Measurements from ENCODE around the gene ANKRD40. TPM values are rescaled to one million over a fixed set of nuclear protein-coding genes. Genes with fewer than 3 reads are reported as not detected.
"Not testable (repeated sequence)": the region's sequence is repeated elsewhere in the genome, so short reads cannot be mapped to it uniquely, and the experiment has no call there.

The ANKRD40 gene, protein sequence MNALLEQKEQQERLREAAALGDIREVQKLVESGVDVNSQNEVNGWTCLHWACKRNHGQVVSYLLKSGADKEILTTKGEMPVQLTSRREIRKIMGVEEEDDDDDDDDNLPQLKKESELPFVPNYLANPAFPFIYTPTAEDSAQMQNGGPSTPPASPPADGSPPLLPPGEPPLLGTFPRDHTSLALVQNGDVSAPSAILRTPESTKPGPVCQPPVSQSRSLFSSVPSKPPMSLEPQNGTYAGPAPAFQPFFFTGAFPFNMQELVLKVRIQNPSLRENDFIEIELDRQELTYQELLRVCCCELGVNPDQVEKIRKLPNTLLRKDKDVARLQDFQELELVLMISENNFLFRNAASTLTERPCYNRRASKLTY
- total RNA-seq = 28.9 TPM

DNA sequence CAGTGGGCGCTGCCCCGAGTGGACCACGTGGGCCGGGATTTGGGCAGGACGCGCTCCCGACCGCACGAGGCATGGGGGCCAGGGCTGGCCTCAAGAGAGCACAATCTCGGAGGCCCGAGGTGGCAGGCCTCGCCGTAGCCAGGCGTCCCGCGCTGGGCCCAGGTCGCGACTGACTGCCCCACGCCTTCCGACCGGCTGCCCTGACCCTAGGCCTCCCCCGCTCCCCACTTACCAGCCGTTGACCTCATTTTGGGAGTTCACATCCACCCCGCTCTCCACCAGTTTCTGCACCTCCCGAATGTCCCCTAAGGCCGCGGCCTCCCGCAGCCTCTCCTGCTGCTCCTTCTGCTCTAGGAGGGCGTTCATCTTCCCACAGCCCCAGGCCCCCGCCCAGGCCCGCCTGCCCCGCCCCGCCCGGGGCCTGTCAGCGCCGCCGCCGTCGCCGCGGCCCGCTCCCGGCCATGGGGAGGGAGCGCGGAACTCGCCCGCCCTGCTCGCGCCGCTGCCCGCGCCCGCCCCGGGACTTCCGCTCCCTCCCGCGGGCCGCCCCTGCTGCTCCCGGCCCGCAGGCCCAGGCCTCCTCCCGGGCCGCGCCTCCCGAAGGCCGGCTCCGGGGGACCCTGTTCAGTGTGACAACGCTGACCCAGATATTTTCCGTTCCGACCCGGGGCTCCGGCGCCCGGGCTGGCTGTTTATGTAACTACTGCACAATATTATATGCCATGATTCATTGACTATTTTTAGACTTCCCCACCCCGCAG lies at the start of gene ANKRD40:
Gene ANKRD40 (minus strand): TSS at position 626 of the 761 bp plus-strand sequence. CDS start 260 bp downstream, at position 366.
- DNase-seq (ENCODE audit: low spot score in 2 of 2) (peak; percentile 82 to 89), FAIRE-seq (no peak)

DNA sequence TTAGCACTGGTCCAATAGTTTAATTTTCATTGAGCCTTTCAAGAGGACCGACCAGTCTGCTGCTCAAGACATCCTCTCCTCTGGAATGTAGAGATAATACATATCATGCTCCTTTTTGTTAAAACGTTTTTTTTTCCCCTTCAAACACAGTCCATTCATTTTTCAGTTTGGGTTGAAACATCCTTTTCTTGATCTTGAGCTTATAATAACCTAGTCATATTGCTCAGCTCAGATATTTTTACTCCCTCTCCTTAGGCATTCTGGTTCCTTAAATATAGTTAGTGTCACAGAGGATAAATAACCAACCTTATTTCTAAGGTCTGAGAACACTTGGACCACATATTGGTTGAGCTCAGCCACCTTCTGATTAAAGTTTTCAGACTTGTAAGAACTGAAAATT lies 46.8 kb upstream of the ANKRD40 start:
- no peak for DNase-seq (ENCODE audit: low spot score in 2 of 2)
- no peak for FAIRE-seq

DNA sequence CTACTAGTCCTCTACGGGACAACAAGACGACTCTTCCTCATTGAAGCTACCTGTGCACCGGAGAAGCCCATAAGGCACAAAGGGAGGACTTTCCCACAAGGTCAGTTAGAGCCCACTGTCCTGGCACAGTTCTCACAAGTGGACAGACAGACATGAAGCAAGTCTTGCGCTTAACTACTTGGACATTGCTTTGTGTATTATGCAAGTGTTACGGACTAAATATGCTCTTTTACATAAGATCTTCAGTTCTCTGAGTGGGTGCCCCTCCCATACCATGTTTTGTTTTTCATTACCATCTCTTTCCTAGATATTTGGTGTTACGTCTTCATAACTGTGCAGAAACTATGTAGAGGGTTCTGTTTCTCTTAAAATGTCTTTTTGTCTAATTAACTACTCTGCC lies 41.5 kb upstream of the ANKRD40 start:
- FAIRE-seq (no peak), DNase-seq (ENCODE audit: low spot score in 2 of 2) (no peak)

DNA sequence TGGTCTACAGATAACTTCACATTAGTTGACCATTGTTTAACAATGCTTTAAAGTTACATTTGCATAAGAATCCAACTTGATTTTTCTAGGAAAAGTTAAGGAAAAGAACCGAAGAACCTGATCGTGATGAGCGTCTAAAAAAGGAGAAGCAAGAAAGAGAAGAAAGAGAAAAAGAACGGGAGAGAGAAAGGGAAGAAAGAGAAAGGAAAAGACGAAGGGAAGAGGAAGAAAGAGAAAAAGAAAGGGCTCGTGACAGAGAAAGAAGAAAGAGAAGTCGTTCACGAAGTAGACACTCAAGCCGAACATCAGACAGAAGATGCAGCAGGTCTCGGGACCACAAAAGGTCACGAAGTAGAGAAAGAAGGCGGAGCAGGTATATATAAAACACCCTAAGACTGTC lies 37.9 kb upstream of the ANKRD40 start:
- no peak for FAIRE-seq
- no peak for DNase-seq (ENCODE audit: low spot score in 2 of 2)

DNA sequence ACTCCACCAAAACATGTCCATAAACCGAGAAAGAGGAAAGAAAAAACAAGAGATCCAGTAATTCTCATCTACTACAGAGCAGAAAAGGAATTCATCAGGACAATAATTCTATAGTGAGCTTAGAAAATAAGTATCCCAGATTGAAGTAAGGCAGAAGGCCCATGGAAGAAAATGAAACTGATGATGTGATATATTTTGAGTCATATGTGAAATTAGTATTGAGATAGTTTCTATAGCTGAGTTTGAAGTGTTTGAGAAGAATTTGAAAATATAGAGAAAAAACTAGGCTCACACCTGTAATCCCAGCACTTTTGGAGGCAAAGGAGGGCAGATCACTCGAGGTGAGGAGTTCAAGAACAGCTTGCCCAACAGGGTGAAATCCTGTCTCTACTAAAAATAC lies 31.4 kb upstream of the ANKRD40 start:
- no peak for DNase-seq (ENCODE audit: low spot score in 2 of 2)
- FAIRE-seq = no peak

DNA sequence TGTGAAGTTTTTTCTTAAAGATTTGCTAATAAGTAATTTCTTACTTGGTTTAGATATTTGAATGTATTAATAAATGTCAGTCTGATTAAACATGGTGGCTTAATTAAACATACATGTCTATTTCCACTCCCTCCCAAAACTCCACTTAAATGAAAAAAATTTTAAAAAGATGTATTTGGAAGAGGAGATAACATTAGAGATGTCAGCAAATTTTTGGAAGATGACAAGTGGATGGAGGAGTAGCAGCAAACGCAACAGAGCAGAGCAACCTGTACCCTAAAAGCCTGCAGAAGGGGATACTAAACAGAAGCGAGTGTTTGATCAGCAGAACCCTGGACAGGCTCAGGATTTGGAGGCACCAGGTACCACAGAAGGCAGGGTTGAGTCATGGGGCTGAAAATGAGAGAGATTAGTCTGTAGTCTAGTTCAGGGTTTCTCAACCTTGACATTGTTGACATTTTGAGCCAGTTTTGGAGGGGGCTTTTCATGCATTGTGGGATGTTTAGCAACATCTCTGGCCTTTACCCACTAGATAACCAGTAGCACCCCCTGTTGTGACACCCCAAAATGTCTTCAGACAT lies 29.5 kb upstream of the ANKRD40 start:
- DNase-seq (ENCODE audit: low spot score in 2 of 2) (no peak), FAIRE-seq (no peak)

DNA sequence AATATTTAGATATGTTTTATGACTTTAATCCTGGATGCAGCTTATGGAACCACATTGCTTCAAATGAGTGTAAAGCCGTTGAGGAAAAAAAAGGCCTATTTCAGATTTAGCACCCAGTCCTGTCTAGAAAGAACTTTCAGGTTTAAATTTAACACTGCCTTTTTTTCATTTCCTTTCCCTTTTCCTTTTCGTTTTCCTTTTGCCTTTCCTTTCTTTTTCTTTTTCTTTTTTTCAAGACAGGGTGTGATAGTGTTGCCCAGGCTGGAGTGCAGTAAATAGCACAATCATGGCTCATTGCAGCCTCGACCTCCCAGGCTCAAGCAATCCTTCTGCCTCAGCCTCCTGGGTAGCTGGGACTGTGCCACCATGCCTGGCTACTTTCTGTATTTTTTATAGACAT lies 27.6 kb upstream of the ANKRD40 start:
- DNase-seq (ENCODE audit: low spot score in 2 of 2) (no peak), FAIRE-seq (no peak)

DNA sequence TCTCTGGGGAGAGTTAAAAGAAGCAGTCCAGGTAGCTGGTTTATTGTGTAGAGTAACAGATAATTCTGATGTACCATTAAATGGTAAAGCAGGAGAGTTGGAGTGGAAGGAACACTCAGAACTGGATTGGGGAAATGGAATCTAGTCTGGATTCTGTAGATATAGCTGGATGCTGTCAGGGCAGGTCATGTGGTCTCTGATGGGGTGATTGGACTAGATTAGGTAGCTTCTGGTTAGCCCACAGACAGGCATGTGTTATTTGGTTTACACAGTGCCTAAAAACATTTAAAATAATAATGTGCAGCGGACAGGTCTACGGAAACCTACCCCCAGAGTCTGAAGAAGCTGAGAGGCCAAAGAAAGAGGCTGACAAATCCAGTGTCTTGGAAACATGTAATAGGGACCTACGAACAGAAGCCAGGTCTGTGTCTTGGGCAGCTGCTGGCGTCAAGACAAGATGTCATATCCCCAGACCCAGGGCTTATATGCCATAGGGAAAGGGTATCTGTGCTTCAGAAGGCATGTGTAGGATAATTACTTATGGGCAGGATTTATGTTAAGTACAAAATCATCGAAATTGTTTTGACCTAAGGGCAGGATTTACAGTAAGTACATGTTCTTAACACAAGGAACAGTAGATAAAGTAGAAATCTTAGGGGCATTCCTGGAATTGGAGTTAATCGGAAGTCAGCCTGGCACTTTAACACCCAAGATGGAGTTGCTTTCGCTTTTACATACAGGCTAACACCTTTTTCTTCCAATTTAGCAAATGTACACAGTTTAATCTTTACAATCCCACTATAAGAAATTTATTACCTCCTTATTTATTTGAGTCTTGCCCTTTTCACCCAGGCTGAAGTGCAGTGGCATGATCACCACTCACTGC lies 24.1 kb upstream of the ANKRD40 start:
- FAIRE-seq = no peak
- DNase-seq (ENCODE audit: low spot score in 2 of 2) = no peak

DNA sequence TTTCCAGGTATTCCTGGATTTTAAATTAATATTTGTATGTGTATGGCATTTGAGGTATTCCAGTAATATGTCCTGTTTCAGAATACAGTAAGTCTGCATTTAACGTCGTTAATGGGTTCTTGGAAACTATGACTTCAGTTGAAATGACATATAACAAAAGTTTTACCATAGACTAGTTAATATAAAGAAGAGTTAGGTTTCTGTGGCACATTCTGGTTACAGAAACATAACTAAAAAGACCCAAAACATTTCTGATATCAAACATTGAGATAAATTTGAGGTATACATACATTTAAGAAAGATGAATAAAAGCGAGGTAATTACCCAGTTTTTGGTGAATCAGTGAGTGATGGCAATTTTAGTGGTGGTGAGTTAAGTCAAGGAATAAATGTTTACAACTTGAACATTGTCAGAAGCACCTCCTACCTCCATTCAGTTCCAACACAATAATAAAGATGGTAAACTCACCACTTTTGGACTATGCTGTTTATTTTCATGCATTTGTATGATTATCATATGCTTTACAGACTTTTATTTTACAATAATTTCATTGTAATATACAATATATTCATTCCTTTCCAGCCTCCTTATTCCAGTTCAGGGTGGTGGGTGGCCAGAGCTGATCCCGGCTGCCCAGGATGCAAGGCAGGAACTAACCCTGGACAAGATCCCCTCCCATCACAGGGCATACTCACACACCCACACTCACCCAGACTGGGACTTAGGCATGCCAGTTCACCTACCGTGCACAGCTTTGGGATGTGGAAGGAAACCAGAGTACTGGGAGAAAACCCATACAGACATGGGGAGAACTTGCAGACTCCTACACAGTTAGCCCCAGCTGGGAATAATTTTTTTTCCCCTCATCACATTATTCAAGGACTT lies 21.4 kb upstream of the ANKRD40 start:
- no peak for FAIRE-seq
- DNase-seq (ENCODE audit: low spot score in 2 of 2) = no peak

DNA sequence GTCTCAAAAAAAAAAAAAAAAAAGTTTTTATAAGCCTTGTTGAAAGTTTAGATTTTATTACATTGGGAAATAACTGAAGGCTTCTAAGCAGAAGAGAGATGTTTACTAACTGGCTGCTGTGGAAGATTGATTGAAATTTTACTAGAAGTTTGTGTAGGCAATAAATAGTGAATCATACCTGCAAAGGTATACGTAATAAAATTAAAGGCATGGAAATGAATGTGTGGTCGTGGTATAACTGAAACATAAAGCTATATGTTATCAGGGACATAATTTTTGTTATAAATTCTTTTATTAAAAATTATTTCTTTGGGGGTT lies 20.4 kb upstream of the ANKRD40 start:
- DNase-seq (ENCODE audit: low spot score in 2 of 2) = no peak
- FAIRE-seq = no peak

DNA sequence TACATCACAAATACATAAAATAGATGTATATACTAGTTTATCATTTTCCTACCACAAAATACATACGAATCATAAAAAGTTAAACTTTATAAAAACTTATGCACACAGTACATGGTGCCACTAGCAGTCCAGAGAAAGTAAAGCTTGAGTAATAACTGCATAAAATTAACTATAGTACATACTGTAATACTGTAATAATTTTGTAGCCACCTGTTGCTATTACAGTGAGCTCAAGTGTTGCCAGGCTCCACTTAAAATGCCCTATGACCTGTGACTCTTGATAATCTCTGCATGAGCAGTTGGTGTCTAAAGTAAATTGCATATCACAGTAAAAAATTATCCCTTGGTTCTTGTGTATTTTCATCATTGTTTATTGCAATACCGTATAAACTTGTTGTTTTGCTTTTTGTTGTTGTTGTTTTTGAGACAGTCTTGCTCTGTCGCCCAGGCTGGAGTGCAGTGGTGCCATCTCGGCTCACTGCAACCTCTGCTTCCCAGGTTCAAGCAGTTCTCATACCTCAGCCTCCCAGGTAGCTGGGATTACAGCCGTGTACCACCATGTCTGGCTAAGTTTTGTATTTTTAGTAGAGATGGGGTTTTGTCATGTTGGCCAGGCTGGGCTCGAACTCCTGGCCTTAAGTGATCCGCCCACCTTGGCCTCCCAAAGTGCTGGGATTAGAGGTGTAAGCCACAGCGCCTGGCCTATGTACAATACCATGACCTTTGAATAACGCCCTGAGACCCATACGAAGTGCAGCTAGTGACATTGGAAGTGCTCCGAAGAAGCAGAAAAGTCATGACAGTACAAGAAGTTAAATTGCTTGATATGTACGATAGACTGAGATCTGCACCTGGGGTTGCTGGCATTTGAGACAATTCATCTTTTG lies 18.3 kb upstream of the ANKRD40 start:
- FAIRE-seq (no peak), DNase-seq (ENCODE audit: low spot score in 2 of 2) (no peak)

DNA sequence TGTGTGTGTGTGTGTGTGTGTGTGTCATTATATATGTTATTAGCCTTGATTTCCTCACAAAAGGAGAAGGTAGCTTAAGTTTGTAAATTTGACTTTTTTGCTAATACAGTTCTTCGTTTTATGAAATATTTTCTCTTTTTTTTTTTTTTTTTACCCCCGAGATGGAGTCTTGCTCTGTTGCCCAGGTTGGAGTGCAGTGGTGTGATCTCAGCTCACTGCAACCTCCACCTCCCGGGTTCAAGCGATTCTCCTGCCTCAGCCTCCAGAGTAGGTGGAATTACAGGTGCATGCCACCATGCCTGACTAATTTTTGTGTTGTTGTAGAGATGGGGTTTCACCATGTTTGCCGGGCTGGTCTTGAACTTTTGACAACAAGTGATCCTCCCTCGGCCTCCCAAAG lies 16.9 kb upstream of the ANKRD40 start:
- not testable (repeated sequence) for FAIRE-seq; DNase-seq (ENCODE audit: low spot score in 2 of 2)

DNA sequence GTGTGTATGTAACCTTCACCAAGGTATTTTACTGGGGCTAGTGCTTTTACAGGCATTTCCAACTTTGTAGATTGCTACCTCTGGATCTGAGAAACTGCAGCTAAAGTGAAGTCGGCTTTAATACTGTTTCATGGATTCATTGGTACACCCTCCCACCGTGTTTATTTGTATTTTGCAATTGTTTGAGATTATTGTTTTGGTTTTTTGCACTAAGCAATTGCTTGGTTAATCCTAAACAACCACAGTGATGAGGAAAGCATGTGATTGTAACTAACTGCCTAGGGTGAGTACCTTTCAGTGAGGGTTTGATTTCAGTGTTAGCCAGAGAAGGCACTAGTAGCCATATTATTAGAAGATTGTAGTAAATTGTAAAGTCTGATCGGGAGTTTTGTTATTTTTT lies 15.0 kb upstream of the ANKRD40 start:
- DNase-seq (ENCODE audit: low spot score in 2 of 2) (no peak), FAIRE-seq (no peak)

DNA sequence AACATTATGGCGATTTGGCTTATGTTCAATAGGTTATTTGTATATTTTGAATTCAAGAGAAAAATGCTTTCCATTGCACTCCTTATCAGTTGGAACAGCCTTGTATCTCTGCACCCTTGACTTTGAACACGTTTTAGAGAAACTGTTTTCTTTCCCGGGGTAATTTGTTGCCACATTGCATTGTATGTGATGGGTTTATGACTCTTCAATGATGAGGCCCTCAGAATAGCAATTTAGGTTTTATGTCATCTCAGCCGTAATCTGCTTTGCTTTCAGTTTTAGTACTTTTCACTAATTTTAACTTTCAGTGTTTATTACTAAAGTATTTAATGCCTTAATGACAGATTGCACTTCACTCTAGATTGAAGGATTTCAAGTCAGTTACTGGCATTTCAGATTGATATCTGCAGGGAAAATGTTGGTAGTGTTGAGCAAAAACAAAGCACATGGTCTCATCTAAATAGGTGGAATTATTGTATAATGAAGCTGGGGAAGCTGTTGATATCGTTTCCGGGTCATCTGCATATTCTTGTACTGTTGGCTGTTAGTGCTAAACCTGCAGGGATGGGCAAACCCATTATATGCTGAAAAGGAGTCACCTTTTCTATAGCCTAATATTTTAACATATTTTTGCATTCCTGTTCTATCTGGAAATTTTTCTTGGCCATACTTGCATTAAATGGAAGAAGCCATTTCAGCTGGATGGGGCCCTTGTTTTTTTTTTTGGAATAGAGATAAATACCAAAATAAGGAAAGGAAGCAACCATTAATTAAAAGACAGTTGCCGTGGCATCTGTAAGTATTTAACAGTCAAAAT lies 13.7 kb upstream of the ANKRD40 start:
- DNase-seq (ENCODE audit: low spot score in 2 of 2) (no peak), FAIRE-seq (no peak)

DNA sequence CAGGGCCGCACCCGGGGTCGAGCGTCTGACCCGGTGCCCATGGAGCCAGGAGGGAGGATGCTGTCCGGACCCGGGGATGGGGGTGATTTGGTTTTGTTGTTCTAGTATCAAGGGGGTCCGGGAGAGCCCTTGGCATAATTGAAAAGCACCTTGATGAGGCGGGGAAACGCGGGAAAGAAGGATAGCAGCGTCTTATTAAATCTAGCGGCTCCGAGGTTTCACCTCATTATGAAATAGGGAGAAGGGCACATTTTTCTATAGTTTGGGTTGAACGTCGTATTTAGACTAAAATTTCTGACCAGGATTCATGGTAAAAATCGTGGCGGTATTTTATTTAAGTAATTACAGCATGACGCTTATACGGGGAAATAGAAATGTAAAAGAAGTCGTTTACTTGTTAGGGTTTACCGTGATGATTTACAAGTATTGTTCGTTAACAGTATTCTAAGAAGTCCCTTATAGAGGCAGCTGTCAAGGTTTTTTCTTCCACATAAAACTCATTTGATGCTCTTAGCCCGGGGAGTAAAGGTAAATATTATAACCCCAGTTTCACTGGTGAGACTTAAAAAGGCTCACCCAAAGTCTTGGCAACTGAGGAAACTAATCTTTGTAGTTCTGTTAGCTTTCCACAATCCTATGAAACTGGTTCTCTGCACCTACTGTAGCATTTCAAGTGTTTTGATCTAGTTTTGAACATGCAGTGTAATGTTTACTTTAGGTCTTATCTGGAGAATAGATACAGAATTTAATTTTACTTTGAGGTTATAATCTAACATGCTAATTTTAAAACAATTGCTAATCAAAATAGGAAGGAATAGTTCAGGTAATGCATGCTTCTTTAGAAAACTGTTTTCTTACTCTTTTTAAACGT lies 12.4 kb upstream of the ANKRD40 start:
- DNase-seq (ENCODE audit: low spot score in 2 of 2) (peak in 1 of 2 donors; percentile 35), FAIRE-seq (no peak)

DNA sequence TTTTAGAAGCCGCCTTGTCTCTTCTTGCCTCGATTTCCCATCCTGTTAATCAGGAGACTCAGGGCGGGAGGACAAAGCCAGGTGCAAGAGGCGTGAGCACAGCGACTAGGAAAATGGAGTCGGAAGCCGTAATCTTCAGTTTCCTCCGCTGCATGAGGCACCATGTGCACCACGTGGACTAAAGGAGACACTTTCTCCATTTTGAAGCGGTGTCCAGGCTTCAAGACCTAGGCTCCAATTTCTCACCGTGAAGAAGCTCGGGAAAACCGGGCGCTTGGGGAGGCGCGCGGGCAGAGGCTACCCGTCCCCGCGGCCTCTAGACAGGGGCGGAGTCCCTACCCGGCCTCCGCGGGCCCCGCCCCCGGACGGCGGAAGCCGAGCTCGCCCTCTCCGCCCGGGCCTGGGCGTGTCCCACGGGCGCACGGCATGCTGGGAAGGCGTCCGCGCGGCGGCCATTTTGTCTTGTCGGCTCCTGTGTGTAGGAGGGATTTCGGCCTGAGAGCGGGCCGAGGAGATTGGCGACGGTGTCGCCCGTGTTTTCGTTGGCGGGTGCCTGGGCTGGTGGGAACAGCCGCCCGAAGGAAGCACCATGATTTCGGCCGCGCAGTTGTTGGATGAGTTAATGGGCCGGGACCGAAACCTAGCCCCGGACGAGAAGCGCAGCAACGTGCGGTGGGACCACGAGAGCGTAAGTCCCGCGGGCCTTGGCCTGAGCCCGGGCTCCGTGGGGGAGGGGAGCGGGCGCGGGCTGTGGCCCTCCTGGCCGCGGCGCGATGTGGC lies 11.6 kb upstream of the ANKRD40 start, which contains the start of gene LUC7L3:
Gene LUC7L3 (plus strand): TSS at position 460 of the 780 bp plus-strand sequence. CDS start 130 bp downstream, at position 590.
- peak; percentile 96 to 97 for DNase-seq (ENCODE audit: low spot score in 2 of 2)
- no peak for FAIRE-seq
